ENCODE results near the gene ZNF692.

ZNF692 gene

DNA sequence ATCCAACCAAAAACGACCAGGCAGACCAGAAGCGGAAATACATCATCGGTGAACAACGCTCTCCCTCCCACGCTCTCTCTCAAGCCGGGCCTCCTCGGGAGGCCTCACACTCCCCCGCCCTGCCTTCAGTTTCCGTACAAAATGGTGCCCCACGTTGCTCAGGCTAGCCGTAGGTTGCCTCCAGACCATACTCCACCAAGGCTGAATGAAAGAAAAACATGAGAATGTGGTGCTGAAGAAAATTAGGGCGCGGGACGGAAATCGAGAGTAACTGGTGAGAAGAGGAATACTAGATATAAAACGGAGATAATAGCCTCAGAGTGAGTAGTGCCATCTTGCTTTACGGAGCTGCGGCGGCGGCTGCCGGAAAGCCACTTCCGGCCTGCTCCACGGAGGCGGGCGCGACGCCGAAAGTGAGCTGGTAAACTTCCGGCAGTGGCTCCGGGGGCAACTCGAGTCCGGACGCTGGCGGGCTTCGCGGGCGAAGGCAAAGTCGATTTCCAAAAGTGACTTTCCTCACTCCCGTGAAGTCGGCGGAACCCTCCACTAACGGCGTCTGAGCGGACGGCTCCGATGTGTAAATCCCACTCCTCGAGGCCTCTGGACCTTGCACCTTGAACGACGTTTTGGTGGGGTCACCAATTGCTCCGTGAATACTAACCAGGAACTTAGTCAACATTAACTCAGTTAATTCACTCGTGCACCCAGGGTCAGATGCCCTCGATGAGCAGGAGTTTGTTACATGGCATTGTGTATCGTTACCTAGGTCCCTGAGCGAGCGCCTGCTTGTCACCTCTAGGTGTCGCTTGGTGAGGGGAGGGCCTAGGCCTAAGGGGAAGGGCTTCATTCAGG, 32.8 kb downstream of the ZNF692 start, which contains the start of gene SH3BP5L:
SH3BP5L (minus strand) TSS at position 7 of the 852 bp plus-strand sequence. CDS start 980 bp downstream, outside the sequence.
- peak; percentile 96 for DNase-seq (ENCODE audit: low spot score)

DNA sequence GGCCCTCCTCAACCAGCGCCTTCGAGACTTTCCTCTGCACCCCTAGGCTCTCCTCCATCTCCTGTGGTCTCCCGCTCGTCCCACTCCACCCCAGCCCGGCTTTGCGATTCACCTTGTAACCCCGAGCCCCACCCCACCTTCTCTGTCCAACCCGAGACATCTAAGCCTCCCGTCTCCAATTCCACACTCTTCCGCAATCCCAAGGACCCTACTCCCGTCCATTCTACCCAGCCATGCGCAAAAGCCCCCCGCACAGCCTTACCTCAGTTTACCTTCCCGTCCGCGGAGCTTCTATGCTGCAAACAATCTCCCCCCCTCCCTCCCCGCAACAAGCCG, 33.3 kb downstream of the ZNF692 start:
- no peak for DNase-seq (ENCODE audit: low spot score)

DNA sequence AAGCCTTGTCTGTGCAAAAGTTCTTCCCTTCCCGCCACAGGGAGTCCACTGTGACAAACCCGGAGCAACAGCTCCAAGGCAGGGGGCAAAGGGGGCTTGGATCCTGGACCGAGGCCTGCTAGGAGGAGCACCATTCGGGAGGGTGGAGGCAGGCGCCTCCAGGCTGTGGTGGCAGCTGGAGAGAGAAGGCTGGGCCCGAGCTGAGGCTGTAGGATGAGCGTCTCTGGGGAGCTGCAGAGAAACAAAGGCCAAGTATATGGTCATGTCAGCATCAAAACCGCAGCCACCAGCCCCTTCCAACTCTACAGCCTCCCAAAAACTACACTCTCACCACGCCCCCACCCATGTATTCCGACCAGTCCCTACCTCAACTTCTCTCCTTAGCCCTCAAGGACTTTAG, 33.7 kb downstream of the ZNF692 start:
- no peak for DNase-seq (ENCODE audit: low spot score)

DNA sequence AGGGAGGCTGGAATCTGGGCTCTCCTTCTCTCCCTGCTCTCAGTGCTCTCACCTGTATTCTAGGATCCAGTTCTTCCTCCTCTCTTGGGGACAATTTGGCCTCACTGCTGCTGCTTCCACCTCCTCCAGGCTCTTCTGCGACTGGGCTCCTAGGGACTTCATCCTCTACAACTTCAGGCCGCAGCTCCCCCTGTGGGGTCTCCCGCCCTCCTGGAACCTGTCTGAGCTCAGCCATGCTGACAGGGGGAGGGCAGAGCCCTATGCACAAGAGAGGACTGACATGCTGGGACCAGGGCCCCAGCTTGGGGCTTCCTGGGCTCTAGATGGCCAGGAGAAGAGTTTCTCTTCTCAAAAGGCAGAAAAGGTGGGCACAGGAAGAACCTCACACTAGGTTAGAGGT, 34.2 kb downstream of the ZNF692 start:
- no peak for DNase-seq (ENCODE audit: low spot score)

DNA sequence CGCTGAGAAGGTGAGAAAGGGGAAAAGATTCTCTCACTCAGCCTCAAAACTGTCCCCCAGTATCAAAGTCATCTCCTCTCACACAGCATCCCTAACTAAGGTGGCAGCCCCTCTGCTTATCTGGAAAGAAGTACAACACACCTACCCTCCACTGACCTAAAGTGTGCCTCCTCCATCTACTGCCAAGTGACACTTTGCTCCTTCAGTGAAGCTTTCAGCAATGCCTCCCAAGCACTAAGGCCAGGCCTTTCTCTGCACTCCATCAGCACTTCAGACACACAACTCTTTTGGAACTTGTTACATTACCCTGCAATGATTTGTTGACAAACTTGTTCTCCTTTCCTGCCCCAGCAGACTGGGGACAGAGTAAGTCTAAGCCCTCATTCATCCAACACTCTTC, 34.6 kb downstream of the ZNF692 start:
- no peak for DNase-seq (ENCODE audit: low spot score)

DNA sequence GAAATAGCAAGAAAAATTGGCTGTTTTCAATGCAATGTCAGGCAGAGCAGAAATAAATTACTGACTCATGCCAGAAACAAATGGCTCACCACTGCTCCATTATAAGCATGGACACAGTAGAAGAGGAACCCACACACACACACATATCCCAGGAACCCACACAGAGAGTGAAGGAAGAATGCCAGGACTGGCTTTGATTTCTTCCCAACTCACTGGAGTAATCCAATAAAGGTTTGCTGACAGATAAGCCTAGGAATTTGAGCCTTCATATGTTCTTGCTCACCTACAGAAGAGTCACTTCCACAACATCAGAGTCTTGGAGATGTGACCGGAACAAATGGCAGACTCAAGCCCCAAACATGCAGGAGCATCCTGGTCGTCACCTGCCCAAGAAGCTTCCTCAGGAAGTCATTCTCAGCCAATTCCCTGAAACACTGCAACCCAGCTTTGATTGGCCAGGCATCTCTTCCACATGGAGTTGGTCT, 35.3 kb downstream of the ZNF692 start:
- DNase-seq (ENCODE audit: low spot score) = no peak

DNA sequence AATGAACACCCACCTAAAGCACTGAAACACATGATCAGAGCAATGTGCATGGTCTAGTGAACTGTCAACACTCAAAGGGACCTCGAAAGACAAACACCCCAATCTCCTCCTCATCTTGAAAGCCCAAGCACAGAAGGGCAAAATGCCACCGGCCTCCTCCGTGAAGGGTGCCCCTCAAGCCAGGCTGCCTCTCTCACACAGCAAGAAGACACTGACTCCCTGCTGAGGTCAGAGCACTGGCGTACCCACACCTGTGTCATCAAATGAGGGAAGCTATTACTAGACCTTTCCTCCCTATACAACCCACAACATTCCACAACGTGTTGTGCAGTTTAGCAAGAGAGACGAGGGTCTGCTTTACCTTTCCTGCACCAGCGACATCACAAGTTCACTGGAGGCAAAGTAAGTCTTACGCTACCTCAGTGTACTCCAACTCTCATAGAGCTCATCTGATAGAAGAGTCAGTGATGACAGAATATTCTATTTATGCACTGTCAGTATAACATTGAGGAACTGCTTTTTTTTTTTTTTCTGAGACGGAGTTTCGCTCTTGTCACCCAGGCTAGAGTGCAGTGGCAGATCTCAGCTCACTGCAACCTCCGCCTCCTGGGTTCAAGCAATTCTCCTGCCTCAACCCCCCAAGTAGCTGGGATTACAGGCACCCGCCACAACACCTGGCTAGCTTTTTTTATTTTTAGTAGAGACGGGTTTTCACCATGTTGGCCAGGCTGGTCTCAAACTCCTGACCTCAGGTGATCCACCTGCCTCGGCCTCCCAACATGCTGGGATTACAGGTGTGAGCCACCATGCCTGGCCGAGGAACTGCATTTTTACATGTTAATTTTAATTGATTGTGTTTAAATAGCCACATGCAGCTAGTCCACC, 36.5 kb downstream of the ZNF692 start:
- no peak for DNase-seq (ENCODE audit: low spot score)

DNA sequence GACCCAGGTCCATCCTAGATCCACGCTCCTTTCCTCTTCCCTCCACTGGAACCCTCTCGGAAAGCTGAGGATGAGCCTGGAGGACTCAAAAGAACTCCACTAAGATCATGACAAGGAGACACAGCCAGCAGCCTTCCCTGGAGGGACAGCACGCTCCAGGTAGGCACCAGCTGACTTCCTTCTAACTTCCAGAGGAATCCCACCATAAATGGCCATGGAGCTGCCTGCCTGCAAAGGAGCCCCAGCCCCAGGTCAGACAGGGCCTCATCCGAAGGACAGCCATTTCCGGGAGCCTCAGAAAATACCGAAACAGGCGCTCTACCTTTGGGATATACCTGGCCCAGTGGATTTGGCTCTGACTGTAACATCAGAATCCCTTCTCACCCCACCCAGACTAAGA, 37.2 kb downstream of the ZNF692 start:
- no peak for DNase-seq (ENCODE audit: low spot score)

DNA sequence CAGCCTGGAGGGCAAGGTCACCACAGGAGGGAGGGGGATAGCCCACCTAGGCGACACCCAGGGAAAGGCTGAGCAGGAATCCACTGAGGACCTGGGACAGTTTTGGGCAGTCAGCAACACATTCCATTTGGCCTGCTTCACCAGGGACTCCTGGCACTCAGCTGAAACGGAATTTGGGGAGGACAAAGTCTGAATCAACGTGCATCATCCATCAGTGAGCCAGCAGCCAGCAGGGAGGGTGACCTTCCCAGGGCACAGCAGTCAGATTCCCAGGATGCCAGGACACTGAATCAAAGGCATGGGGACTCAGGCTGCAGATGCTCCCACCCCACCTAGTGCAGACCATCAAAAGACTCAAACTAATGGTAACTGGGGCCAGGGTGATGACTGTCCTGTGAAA, 37.8 kb downstream of the ZNF692 start:
- no peak for DNase-seq (ENCODE audit: low spot score)

DNA sequence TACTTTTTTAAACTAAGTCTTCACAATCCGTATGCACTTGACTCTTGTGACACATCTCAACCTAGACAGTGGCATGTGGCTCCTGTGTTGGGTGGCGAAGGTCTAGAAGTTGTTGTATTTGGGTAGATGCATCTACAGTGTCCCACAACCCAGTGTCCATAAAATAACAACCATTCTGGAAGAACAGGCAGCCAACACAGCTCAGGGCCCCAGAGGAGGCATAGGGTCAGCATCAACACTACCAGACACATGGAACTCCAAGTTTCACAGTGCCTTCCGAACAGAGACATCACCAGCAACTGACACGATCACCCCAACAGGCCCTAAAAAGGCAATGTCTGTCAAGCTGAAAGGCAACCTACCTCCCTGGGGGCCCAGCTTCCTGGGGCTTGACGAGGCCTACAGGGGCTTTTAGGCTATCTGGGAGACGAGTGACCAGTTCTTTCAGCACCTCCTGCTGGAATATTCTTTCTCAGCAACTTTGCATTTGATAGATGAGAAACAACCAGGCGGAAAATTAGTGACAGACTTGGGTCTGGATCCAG, 38.8 kb downstream of the ZNF692 start:
- DNase-seq (ENCODE audit: low spot score) = no peak

DNA sequence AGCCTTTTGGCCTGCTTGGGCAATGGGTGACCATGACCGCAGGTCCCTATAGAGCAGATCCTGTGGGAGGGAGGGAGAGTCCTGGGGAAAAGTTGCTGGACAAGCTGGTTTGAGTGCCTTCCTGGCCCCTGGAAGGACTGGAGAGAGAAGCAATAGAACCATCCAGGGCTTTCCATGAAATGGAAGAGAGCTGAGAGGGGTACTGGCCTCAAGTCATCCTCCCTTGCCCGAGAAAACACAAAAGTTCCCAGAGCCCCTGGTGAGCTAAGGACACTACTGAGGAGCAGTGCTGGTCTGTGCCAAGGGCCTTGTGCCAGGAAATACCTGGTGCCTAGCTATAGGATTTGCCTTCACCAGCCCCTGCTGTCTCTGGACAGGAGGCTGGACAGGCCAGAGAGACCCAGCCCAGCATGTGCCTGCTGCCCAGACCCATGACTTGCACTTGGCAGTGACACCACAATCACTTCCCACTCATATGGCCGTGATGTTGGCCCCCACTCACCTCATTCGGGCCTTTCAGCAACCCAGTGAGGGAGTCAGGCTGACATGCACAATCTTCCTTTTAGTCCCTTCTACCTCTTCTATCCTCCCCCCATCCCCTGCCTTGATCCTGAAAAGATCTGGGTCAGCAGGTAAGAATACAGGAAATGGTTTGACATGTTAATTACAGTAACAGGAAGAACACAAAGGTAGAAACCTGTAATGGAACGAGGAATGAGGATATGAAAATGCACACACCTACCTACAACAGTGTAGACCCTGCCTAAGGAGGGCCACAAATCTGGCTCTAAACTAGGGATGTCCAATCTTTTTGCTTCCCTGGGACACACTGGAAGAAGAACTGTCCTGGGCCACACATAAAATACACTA, 40.1 kb downstream of the ZNF692 start:
- DNase-seq (ENCODE audit: low spot score) = no peak

DNA sequence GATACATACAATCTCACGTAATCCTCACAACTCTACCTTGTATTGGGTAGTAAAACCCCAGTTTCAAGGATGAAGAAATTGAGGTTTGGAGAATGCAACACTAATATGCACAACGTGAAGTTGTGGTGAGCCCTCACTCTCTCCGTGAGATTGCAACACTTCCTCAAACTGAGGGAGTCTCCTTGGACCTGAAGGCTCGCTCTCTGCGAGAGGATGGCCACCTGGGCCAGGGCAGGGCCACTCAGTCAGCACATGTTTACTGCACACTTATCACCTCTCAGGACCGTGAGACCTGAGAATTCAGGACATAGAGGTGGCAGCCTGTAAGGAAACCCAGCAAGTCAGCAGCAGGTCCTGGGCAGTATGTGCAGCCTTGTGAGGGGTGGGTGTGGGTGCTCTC, 41.8 kb downstream of the ZNF692 start:
- DNase-seq (ENCODE audit: low spot score) = no peak

DNA sequence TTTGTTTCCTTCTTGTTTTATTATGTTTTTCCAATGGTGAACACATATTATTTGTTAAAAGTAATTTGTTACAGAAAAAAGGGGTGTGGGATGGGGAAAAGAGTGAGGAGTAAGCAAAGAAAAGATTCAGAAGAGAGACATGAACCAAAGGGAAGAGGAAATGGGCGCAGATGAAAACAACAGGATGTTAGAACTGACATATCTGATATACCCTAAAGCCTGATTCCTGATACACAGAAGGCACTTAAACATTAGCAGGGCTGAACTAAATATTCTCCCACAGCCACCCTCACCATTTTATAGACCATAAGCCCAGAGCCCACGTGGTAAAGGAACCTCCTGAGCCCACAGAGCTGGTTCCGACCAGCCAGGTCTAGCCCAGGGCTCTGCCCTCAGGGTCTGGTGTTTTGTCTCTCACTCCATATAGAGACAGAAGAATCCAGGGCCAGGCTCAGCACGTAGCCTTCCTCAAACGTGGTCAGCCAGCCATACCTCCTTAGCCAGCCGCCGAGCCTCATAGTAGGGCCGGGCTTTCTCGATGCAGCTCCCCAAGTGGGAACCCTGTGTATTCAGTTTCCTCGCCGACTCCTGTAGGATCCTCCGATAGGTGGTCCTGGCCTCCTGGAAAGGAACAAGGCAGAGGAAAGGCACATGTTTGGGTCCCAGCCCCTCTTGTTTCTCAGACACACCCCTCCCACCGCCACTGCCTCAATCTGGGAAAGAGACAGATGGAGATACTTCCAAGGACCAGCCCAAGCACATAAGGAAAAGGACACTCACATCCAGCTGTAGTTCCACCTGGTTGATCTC, 42.6 kb downstream of the ZNF692 start:
- DNase-seq (ENCODE audit: low spot score) = no peak

DNA sequence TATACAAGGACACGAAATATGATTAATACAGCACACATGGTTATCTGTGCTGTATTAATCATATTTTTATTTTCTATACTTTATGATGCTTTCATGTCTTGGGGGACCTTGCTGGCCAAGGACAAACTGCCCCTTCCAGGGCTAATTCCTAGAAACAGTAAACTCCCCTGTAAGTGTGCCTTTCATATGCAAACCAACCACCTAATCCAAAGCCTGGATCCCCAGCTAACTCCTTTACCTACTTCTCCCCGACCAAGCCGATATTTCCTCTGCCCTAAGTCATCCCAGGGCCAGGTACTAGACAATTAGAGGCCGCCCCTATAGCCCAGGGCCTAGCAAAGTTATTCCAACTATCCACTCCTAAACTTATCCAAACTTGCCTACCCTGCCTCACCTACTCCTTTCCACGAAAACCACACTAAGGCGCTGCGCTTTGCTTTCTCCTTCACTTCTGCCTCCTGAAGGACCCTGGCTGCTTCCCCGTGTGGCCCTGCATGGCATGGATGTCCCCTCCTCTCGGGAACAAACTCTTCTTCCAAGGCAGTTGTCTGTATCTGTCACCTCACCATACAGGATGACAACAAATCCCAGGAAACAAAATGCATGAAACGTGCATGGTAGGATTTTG, 43.4 kb downstream of the ZNF692 start:
- no peak for DNase-seq (ENCODE audit: low spot score)

DNA sequence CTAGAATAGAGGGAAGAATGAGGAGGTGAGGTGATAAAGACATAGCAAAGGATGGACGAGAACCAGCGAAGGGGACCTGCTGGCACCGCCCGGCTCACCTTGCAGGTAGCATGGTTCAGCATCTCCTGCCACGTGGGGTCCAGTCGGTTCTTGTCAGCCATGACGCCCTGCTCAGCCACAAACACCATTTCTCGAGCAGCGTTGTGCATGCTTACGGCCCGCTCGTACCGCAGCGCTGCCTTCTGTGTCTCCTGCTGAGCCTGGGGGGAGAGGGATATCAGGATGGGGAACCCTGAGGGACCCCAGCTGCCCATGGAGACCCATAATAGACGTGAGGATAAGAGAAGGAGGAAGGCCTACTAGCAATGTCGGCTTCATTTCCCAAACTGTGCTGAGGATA, 44.5 kb downstream of the ZNF692 start:
- DNase-seq (ENCODE audit: low spot score) = no peak

DNA sequence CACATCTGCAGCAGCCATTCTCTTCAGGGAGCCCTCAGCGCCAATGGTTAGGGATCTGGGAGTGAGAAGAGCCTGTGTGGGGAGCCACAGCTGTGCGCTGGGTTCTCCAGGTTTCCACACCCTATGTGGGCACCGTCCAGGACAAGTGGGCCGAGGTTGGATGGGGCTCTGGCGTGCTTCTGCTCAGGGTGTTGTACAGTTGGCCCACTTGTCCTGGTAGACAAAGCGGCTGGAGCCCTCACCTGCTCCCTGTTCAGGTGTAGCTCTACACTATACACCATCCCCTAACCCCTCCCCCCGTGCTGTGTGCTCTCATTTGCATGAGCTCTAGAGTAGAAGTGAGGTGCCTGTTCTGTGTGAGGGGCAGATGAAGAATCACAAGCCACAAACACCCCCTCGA, 45.3 kb downstream of the ZNF692 start:
- no peak for DNase-seq (ENCODE audit: low spot score)

DNA sequence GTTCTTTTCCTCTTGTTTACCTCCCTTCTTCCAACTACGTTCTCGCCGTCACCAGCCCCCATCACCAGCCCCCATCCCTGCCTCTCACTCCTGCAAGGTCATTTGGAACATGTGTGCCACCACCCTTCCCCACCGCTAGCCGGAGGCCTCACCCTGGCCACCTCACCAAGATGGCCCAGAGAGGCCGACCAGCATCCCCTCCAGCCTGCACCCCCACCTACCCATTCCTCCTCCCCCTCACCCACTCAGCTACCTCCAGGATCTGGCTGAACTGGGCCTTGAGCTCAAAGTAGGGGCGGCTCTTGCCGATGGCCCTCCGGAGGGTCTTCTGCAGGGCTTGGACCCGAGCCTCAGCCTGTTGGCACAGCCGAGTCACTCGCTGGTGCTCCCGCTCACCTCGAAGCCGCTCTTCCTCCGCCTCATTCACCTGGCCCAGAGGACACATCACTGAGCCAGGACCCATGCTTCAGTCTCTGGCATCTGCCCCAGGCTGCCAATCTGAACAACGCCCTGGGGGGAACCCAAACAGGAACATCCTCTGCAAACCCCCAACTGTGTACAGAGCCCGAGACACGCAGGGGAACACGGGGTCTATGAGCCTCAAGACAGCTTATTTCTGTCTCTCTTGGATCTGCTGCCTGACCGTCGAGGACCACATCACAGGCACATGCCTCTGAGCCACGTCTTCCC, 46.0 kb downstream of the ZNF692 start:
- no peak for DNase-seq (ENCODE audit: low spot score)

DNA sequence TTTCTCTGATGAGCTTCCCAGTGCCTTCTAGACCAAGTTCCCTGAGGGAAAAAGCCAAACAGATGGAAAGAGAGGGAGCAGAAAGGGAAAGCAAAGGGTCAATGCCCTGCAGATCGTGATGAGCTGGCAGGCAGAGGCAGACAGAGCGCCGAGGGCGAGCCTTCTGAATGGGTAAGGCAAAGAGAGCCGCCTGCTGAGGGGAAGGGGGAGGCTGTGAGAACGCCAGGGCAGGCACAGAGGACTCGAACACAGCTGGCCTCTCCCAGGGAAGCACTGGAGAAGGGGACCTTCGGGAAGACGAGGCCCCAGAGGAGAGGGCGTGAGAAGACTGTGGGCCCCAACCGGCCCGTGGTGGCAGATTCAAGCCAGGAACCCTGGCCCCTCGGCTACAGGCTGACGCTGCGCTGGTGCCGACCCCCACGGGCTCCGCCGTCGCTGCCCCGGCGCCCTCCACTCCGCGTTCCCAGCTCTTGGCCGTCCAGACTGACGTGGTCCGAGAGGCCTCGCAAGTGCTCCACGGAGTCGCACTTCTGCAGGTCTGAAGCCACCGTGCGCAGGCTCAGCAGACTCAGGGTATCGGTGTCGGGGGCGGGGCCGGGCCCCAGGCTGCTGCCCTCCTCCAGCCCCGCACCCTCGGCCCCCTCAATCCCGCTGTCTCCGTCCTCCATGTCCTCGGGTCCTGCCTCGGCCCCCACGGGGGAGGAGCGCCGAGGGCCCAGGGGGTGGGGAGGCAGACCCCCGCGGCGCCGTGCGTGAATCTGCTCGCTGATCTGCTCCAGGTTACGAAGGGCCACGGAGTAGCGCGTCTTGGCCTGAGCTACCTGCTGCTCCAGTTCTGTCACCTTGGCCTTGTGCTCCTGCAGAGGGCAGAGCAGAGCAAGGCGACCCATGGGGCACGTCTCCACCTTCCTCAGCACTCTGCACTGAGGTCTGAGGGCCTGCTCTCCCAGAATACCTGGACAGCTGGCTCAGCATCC, 47.1 kb downstream of the ZNF692 start:
- DNase-seq (ENCODE audit: low spot score) = no peak

Measured in SK-N-DZ (cell line).